Activated CD4-positive, alpha-beta memory T cell treated with anti-CD3 and anti-CD28 coated beads for 36 hours (primary cell): ENCODE results near the gene GPR31. TPM values are rescaled to one million over a fixed set of nuclear protein-coding genes. Genes with fewer than 3 reads are reported as not detected.

Source experiments
- CTCF ChIA-PET: fragments of 350-600 bp; sonication (Branson Sonifier 250); formaldehyde crosslinking; loops from one replicate; lab custom pipeline; 2021; ENCODE audit warnings: antibody characterized with exemption, inconsistent platforms; lab: Charles Lee
- POLR2A ChIA-PET: fragments of 350-600 bp; sonication (Branson Sonifier 250); formaldehyde crosslinking; loops from one replicate; lab custom pipeline; 2021; ENCODE audit warnings: antibody characterized with exemption; lab: Charles Lee
- DNase-seq: peaks from one replicate; pipeline ENCODE4 v3.0.0-alpha.2; 2020
- H3K27ac Mint-ChIP-seq: one replicate; pipeline ENCODE4 v1.8.0; 2021; ENCODE audit warnings: mixed read lengths
- H3K27me3 Mint-ChIP-seq: one replicate; pipeline ENCODE4 v1.8.0; 2021; ENCODE audit warnings: mixed read lengths
- H3K36me3 Mint-ChIP-seq: one replicate; pipeline ENCODE4 v1.8.0; 2021; ENCODE audit warnings: mixed read lengths
- H3K4me1 Mint-ChIP-seq: one replicate; pipeline ENCODE4 v1.8.0; 2021; ENCODE audit warnings: low read depth, mixed read lengths
- H3K4me3 Mint-ChIP-seq: one replicate; pipeline ENCODE4 v1.8.0; 2021; ENCODE audit warnings: mild to moderate bottlenecking, mixed read lengths
- H3K9me3 Mint-ChIP-seq: one replicate; pipeline ENCODE4 v1.8.0; 2021; ENCODE audit warnings: mixed read lengths
- intact Hi-C: fragments of 100-400 bp; cut with micrococcal nuclease; formaldehyde crosslinking; loops from one replicate; pipeline ENCODE4 v1.15.1; 2023
- total RNA-seq, 2 experiments: library from RNA; stranded (reverse); gene quantifications; one replicate each; pipeline ENCODE4 v1.2.3, GENCODE V29; 2021

The GPR31 gene
- total RNA-seq, 2 experiments from 2014 or later, result not detected

- Mint-ChIP-seq H3K27me3 (no peaks in the 10 kb centered on the region), H3K9me3 (peaks cover 4% of the 10 kb centered on the region), H3K27ac (peak overlapping the region; percentile 73), H3K4me3 (peak overlapping the region; percentile 40), H3K36me3 (peaks cover 7% of the 10 kb centered on the region), H3K4me1 (peaks cover 67% of the 10 kb centered on the region)
- intact Hi-C loops, result no loop called here
- DNase-seq, result peak; percentile 43
- POLR2A ChIA-PET, result interaction anchor here (0.8 to 2.0 kb wide), 4 partner anchors 8 to 123 kb away, joined by 3 to 7 read pairs (median 4); partner anchors contain the start of gene CEP43
- CTCF ChIA-PET, result interaction anchor here (0.7 to 3.0 kb wide), 8 partner anchors 8 to 166 kb away, joined by 3 to 8 read pairs (median 4); partner anchors contain the start of gene RNASET2
Measured at GRCh38 chr6:167122041-167122826, 35.5 kb downstream of the GPR31 start.

DNA sequence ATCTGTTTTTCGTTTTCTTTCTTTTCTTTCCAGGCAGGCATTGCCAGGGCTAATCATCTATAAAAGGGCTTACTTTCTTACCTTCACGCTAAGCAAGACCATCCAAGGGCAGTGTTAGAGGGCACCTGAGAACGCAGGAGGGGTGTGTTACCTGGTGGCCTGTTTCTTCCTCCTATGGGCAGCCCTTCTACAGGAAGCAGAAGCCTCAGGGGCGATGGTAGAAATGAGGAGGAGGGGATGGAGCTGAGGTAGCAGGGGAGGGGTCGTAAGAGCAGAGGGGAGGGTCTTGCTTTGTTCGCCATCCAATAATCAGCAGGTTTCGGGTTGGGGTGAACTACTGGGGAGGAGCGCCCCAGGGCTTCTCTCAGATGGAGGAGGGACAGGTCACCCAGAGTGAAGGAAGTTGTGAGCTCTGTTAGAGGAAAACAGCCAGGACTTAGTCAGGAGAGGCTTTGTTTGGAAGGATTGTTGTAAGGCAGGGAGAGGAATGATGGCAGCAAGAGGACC is 36.4 kb downstream of the GPR31 start:
- POLR2A ChIA-PET, result interaction anchor here (1.1 to 2.0 kb wide), 3 partner anchors 8 to 122 kb away, joined by 3 to 7 read pairs (median 4); partner anchors contain the start of gene CEP43
- Mint-ChIP-seq H3K4me1 (peaks cover 73% of the 10 kb centered on the region), H3K36me3 (peaks cover 3% of the 10 kb centered on the region), H3K9me3 (no peaks in the 10 kb centered on the region), H3K27ac (peak overlapping the region; percentile 73), H3K4me3 (no peak overlapping the region), H3K27me3 (no peaks in the 10 kb centered on the region)
- CTCF ChIA-PET, result interaction anchor here (0.7 to 1.8 kb wide), 5 partner anchors 9 to 165 kb away, joined by 3 to 6 read pairs (median 3); partner anchors contain the start of gene RNASET2
- DNase-seq, result no peak
- intact Hi-C loops, result no loop called here

DNA sequence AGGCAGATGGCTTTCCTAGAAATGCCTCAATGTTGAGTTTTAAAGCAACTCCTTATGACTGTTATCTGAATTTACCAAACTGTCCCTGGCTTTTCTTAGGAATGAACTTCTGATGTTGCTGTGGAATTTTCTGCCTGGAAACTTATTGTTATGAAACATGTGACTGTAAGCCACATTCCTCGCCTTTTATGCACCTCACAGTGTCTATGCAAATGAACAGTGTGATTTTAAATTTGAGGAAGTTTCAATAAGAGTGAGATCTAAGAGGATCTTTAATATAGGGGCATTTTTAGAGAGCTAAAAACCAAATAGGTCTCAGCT is 37.2 kb downstream of the GPR31 start:
- no peak for DNase-seq
- CTCF ChIA-PET, result interaction anchor here (0.6 to 1.8 kb wide), 4 partner anchors 12 to 164 kb away, joined by 3 to 6 read pairs (median 4); partner anchors contain the start of gene RNASET2
- intact Hi-C loops, result no loop called here
- Mint-ChIP-seq H3K4me3 (no peak overlapping the region), H3K27ac (peak overlapping the region; percentile 18), H3K9me3 (no peaks in the 10 kb centered on the region), H3K36me3 (peaks cover 3% of the 10 kb centered on the region), H3K4me1 (peaks cover 81% of the 10 kb centered on the region), H3K27me3 (no peaks in the 10 kb centered on the region)
- POLR2A ChIA-PET, result interaction anchor here (1.0 to 1.1 kb wide), 2 partner anchors 9 to 64 kb away, joined by 3 to 4 read pairs; no protein-coding TSS in a partner anchor

DNA sequence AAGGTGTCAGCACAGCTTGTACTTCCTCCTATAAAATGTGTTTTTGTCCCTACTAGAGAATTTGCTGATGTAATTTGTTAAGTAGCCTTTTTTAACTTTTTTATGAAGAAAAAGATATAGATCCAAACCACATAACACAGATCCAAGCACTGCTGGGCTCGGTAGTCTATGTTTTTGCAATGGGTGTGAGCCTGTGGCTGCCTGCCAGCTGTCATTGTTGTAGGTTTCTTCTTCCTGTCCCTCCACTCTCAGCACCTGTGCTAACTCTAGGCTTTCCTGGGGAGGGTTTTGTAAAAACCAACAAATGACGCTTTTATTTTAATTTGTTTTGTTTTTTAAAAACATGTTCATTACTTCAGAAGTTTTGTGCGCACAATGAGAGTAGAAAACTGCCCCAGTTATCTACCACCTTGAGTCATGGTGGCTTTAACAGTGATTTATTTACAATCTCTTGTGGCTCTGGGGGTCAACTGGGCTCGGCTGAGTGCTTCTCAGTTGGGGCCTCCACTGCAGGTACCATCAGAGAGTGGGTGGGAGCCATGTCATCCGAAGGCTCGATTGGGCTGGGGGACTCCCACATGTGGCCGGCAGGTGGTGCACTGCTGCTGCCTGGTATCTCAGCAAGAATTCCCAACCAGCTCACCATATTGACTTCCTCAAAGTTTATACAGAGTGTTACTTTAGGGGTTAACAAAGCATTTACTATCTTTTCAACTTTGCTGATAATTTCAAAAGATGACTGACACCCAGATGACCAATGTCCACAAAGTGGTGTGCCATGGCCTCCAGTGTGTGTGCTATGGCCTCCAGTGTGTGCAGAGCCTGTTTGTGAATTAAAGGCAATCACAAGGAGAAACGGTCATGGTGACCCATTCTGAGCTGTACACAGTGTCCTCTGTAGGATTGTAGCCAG is 37.9 kb downstream of the GPR31 start:
- Mint-ChIP-seq H3K4me3 (no peak overlapping the region), H3K36me3 (peaks cover 3% of the 10 kb centered on the region), H3K4me1 (peaks cover 86% of the 10 kb centered on the region), H3K9me3 (no peaks in the 10 kb centered on the region), H3K27ac (peak overlapping the region; percentile 72), H3K27me3 (no peaks in the 10 kb centered on the region)
- intact Hi-C loops, result loop anchor here (2.0 kb wide), 2 partner anchors 19 to 31 kb away; no protein-coding TSS in a partner anchor
- ChIA-PET POLR2A (interaction anchor here (0.5 to 1.1 kb wide), 3 partner anchors 10 to 709 kb away, joined by 3 to 4 read pairs (median 4); no protein-coding TSS in a partner anchor), CTCF (interaction anchor here (0.6 to 1.9 kb wide), 9 partner anchors 11 to 257 kb away, joined by 3 to 6 read pairs (median 3); partner anchors contain the start of genes CEP43 and RNASET2)
- DNase-seq, result peak; percentile 55

GRCh38 chr6:167118839-167119238 is 38.9 kb downstream of the GPR31 start:
- H3K36me3 Mint-ChIP-seq, result peaks cover 3% of the 10 kb centered on the region
- H3K27me3 Mint-ChIP-seq, result no peaks in the 10 kb centered on the region
- H3K4me3 Mint-ChIP-seq, result peak overlapping the region; percentile 31
- ChIA-PET CTCF (interaction anchor here (0.9 to 1.9 kb wide), 4 partner anchors 16 to 120 kb away, joined by 3 to 5 read pairs (median 4); partner anchors contain the start of gene CEP43), POLR2A (no interaction called here)
- no peaks in the 10 kb centered on the region for H3K9me3 Mint-ChIP-seq
- DNase-seq, result no peak
- H3K27ac Mint-ChIP-seq, result peak overlapping the region; percentile 72
- peaks cover 89% of the 10 kb centered on the region for H3K4me1 Mint-ChIP-seq
- intact Hi-C loops, result loop anchor here (1.0 to 2.0 kb wide), 4 partner anchors 20 to 39 kb away; no protein-coding TSS in a partner anchor

GRCh38 chr6:167118006-167118405 is 39.8 kb downstream of the GPR31 start:
- CTCF ChIA-PET, result interaction anchor here (1.9 kb wide), 1 partner anchor 24 kb away, joined by 5 read pairs; no protein-coding TSS in a partner anchor

GRCh38 chr6:167116838-167117228 is 40.9 kb downstream of the GPR31 start:
- no peak overlapping the region for H3K27ac Mint-ChIP-seq
- peak overlapping the region; percentile 27 for H3K4me3 Mint-ChIP-seq
- intact Hi-C loops, result no loop called here
- POLR2A ChIA-PET, result no interaction called here
- peaks cover 3% of the 10 kb centered on the region for H3K36me3 Mint-ChIP-seq
- H3K27me3 Mint-ChIP-seq, result no peaks in the 10 kb centered on the region
- peaks cover 91% of the 10 kb centered on the region for H3K4me1 Mint-ChIP-seq
- no peaks in the 10 kb centered on the region for H3K9me3 Mint-ChIP-seq
- CTCF ChIA-PET, result no interaction called here
- no peak for DNase-seq

More at GRCh38 chr6:167118006-167118405, 39.8 kb downstream of the GPR31 start:
- H3K4me3 Mint-ChIP-seq, result peak overlapping the region; percentile 10
- H3K36me3 Mint-ChIP-seq, result peaks cover 3% of the 10 kb centered on the region
- intact Hi-C loops, result loop anchor here (1.0 to 2.0 kb wide), 4 partner anchors 21 to 38 kb away; no protein-coding TSS in a partner anchor
- H3K4me1 Mint-ChIP-seq, result peaks cover 92% of the 10 kb centered on the region
- POLR2A ChIA-PET, result interaction anchor here (0.7 to 1.2 kb wide), 3 partner anchors 20 to 70 kb away, joined by 3 read pairs; no protein-coding TSS in a partner anchor
- no peaks in the 10 kb centered on the region for H3K27me3 Mint-ChIP-seq
- H3K27ac Mint-ChIP-seq, result peak overlapping the region; percentile 72
- no peaks in the 10 kb centered on the region for H3K9me3 Mint-ChIP-seq
- DNase-seq, result no peak

- Mint-ChIP-seq H3K27ac (peak overlapping the region; percentile 43), H3K36me3 (peaks cover 3% of the 10 kb centered on the region), H3K4me3 (peak overlapping the region; percentile 27), H3K27me3 (no peaks in the 10 kb centered on the region), H3K4me1 (peaks cover 90% of the 10 kb centered on the region), H3K9me3 (no peaks in the 10 kb centered on the region)
- POLR2A ChIA-PET, result interaction anchor here (1.0 kb wide), 1 partner anchor 68 kb away, joined by 3 read pairs; no protein-coding TSS in a partner anchor
- intact Hi-C loops, result no loop called here
- CTCF ChIA-PET, result interaction anchor here (0.6 kb wide), 1 partner anchor 22 kb away, joined by 3 read pairs; no protein-coding TSS in a partner anchor
- no peak for DNase-seq
Measured at GRCh38 chr6:167116109-167116837, 41.5 kb downstream of the GPR31 start.

DNA sequence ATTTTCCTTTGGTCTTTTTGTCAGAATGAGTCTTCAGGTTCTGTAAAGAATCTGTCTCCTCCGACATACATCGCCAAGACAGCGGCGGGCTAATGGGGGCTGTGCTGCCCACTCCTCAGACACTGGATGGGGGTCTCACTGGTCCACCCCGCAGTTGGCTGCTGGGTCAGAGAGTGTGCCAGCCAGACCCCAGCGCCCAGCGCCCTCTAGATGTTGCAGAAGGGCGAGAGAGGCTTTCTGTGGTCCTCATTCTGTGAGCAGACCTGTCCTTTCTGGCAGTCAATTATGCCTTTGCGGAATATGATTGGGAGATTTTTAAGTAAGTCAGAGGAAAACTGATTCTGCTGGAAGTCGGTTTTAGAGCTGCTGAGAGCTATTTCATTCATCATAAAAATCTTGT is 42.7 kb downstream of the GPR31 start:
- DNase-seq, result no peak
- intact Hi-C loops, result loop anchor here (2.0 kb wide), 2 partner anchors 36 to 164 kb away; no protein-coding TSS in a partner anchor
- Mint-ChIP-seq H3K4me3 (peak overlapping the region; percentile 76), H3K4me1 (peaks cover 86% of the 10 kb centered on the region), H3K27me3 (no peaks in the 10 kb centered on the region), H3K27ac (peak overlapping the region; percentile 94), H3K9me3 (no peaks in the 10 kb centered on the region), H3K36me3 (peaks cover 3% of the 10 kb centered on the region)
- CTCF ChIA-PET, result interaction anchor here (0.7 to 1.5 kb wide), 2 partner anchors 26 to 67 kb away, joined by 4 to 6 read pairs; no protein-coding TSS in a partner anchor
- POLR2A ChIA-PET, result interaction anchor here (1.6 to 2.5 kb wide), 2 partner anchors 21 to 68 kb away, joined by 8 to 10 read pairs; no protein-coding TSS in a partner anchor
